HepG2 (cell line): Measurements from ENCODE around the gene SMIM22. TPM values are rescaled to one million over a fixed set of nuclear protein-coding genes. Genes with fewer than 3 reads are reported as not detected.
A peak's percentile ranks its signal among the peaks of the same experiment; 100 is the strongest.

Experiments used
- CBX1 ChIP-seq: IDR thresholded peaks from one replicate; pipeline ENCODE4 v1.6.1; 2016; ENCODE audit warnings: antibody characterized with exemption, low read depth
- CREM ChIP-seq, 2 experiments: sonication (generic) in 1 of 2; formaldehyde crosslinking in 1 of 2; IDR thresholded peaks; 2 replicates each; pipeline versions ENCODE4 v1.4.0 to v1.6.1; 2016 to 2020; ENCODE audit warnings: antibody characterized with exemption in 1 of 2, mild to moderate bottlenecking in 1 of 2, missing genetic modification reagents in 1 of 2
- DNMT1 ChIP-seq: sonication (generic); formaldehyde crosslinking; IDR thresholded peaks from 2 replicates; pipeline ENCODE4 v1.5.1; 2020; ENCODE audit warnings: mild to moderate bottlenecking, missing genetic modification reagents
- DR1 ChIP-seq: sonication (generic); formaldehyde crosslinking; IDR thresholded peaks from 2 replicates; pipeline ENCODE4 v1.8.0; 2021; ENCODE audit warnings: mild to moderate bottlenecking, missing genetic modification reagents, inconsistent platforms
- FOXP1 ChIP-seq, 2 experiments: fragments of 450-650 bp in 1 of 2; IDR thresholded peaks; 2 replicates each; pipeline ENCODE4 v1.6.1; 2017 to 2018; ENCODE audit warnings: antibody characterized with exemption in 1 of 2
- MAFK ChIP-seq, 2 experiments: IDR thresholded peaks in 1 of 2; conservative IDR thresholded peaks in 1 of 2; 2 replicates each; pipeline ENCODE4 v1.6.1; 2011; ENCODE audit warnings: improper control_type of control experiment in 2 of 2, low read length in 2 of 2
- MIER3 ChIP-seq: IDR thresholded peaks from 2 replicates; pipeline ENCODE4 v1.6.1; 2016; ENCODE audit warnings: missing compliant biosample characterization, borderline replicate concordance
- PPARG ChIP-seq: conservative IDR thresholded peaks from 2 replicates; pipeline ENCODE4 v1.6.1; 2016; ENCODE audit warnings: missing biosample characterization, missing genetic modification reagents
- SALL1 ChIP-seq: sonication (generic); formaldehyde crosslinking; IDR thresholded peaks from 2 replicates; pipeline ENCODE4 v1.8.0; 2022; ENCODE audit warnings: mild to moderate bottlenecking, missing genetic modification reagents
- SNAI1 ChIP-seq: sonication (generic); formaldehyde crosslinking; IDR thresholded peaks from 2 replicates; pipeline ENCODE4 v1.5.0; 2020; ENCODE audit warnings: mild to moderate bottlenecking, missing genetic modification reagents, borderline replicate concordance
- SNAPC2 ChIP-seq: sonication (generic); formaldehyde crosslinking; IDR thresholded peaks from 2 replicates; pipeline ENCODE4 v1.8.1; 2022; ENCODE audit warnings: mild to moderate bottlenecking, missing genetic modification reagents
- SRSF9 ChIP-seq: fragments of 200-400 bp; formaldehyde crosslinking; IDR thresholded peaks from 2 replicates; pipeline ENCODE4 v1.6.1; 2018; ENCODE audit warnings: borderline replicate concordance, mild to moderate bottlenecking, low read depth, low read length; ENCODE audit not compliant: insufficient read depth, poor library complexity, severe bottlenecking
- TBX3 ChIP-seq: fragments of 450-650 bp; IDR thresholded peaks from 2 replicates; pipeline ENCODE4 v1.6.1; 2017; ENCODE audit warnings: antibody characterized with exemption, mild to moderate bottlenecking, inconsistent platforms, borderline replicate concordance
- TOE1 ChIP-seq: sonication (generic); formaldehyde crosslinking; IDR thresholded peaks from 2 replicates; pipeline ENCODE4 v1.4.0; 2020; ENCODE audit warnings: mild to moderate bottlenecking, missing genetic modification reagents
- ZBED4 ChIP-seq: sonication (generic); formaldehyde crosslinking; IDR thresholded peaks from 2 replicates; pipeline ENCODE4 v1.4.0; 2020; ENCODE audit warnings: missing genetic modification reagents, borderline replicate concordance
- ZFY ChIP-seq: sonication (generic); formaldehyde crosslinking; IDR thresholded peaks from 2 replicates; pipeline ENCODE4 v1.4.0; 2020; ENCODE audit warnings: missing genetic modification reagents
- ZNF143 ChIP-seq: sonication (generic); formaldehyde crosslinking; IDR thresholded peaks from 2 replicates; pipeline ENCODE4 v1.4.0; 2020; ENCODE audit warnings: missing genetic modification reagents
- ZNF772 ChIP-seq: sonication (generic); formaldehyde crosslinking; IDR thresholded peaks from 2 replicates; pipeline ENCODE4 v1.5.0; 2020; ENCODE audit warnings: mild to moderate bottlenecking, missing genetic modification reagents
- ZNF816 ChIP-seq: sonication (generic); formaldehyde crosslinking; IDR thresholded peaks from 2 replicates; pipeline ENCODE4 v1.8.0; 2022; ENCODE audit warnings: missing genetic modification reagents, mild to moderate bottlenecking, borderline replicate concordance
- ZNF878 ChIP-seq: sonication (generic); formaldehyde crosslinking; IDR thresholded peaks from 2 replicates; pipeline ENCODE4 v1.8.1; 2023; ENCODE audit warnings: mild to moderate bottlenecking, missing genetic modification reagents, moderate library complexity
- polyA plus RNA-seq, 8 experiments: library from polyadenylated mRNA; depleted of rRNA in 3 of 8; stranded (reverse) in 7 of 8; unstranded in 1 of 8; fragments of >200 nt; fragmentation: Illumina TruSeq in 4 of 8; extraction: Trizol in 4 of 8; gene quantifications; 2 replicates each; pipeline versions ENCODE4 v1.2.1 to v1.2.3, GENCODE V29; 2011 to 2016; ENCODE audit warnings: low read depth in 4 of 8, missing spikeins in 1 of 8, mixed read lengths in 1 of 8; ENCODE audit not compliant: insufficient read depth in 1 of 8
- total RNA-seq, 5 experiments: library from RNA; depleted of rRNA; stranded (reverse); fragments of >200 nt; fragmentation: Illumina TruSeq; extraction: Trizol; gene quantifications; 2 replicates each; pipeline ENCODE4 v1.2.3, GENCODE V29; 2016; ENCODE audit warnings: low read depth in 1 of 5
- TF ChIP-seq, protein P1 (sequence below): sonication (generic); formaldehyde crosslinking; IDR thresholded peaks from 2 replicates; pipeline ENCODE4 v1.4.0; 2020; ENCODE audit warnings: missing genetic modification reagents, mild to moderate bottlenecking, borderline replicate concordance
- TF ChIP-seq, protein P2 (sequence below): IDR thresholded peaks from 2 replicates; pipeline ENCODE4 v1.6.1; 2016

Gene SMIM22
- total and polyA plus RNA-seq, 2 of the 13 experiments (the other 11 are each of a cell fraction or from before 2014, with no cell fraction given): not detected

DNA sequence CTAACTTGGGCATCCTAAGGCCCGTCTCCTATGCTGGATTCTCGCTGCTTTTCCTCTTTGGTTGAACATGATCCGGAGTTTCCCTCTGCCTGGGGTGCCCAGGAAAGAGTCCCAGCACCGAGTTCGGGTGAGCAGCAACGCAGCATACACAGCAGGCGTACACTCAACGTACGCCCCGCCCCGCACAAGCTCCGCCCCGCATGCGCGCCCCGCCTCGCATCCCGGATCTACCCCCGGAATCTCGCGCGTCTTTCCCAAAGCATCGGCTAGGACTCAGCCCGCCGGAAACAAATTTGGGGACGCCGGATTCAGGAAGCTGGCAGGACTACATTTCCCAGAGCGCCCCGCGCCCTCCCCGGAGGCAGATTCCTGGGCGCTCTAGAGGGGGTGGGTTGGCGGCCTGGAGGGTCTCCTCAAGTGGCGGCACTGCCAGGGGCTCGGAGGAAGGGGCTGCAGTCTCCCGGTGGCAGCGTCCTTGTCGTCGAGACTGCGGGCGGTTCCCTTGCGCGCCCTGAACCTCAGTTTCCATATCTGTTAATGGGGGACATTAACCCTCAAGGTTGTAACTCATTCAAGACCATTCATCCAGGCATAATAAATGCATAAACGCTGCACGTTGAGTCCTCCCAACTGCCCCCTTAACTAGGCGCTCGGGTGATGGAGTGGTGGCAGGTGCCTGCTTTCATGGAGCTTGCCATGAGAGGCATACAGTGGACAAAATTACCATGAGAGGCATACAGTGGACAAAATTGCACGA, 26.4 kb upstream of the SMIM22 start (continued):
- TF ChIP-seq ZBED4 (CRISPR knock-in tag) (no peak), MIER3 (CRISPR knock-in tag) (peak; percentile 47), SALL1 (peak; percentile 78), CREM (IDR thresholded peaks at IDR 0.05) (peak; percentile 86), CREM (CRISPR knock-in tag; IDR thresholded peaks at IDR 0.05) (no peak), DR1 (CRISPR knock-in tag) (peak; percentile 56; the same call in 1 of the 2 replicates), DNMT1 (CRISPR knock-in tag) (no peak), ZNF816 (no peak), ZNF772 (CRISPR knock-in tag) (peak; percentile 58; the same call in 1 of the 2 replicates), ZNF143 (CRISPR knock-in tag) (peak; percentile 96), PPARG (CRISPR knock-in tag) (no peak; the same call in 1 of the 2 replicates), TBX3 (no peak), ZNF878 (CRISPR knock-in tag) (no peak), ZFY (CRISPR knock-in tag) (peak; percentile 70), TOE1 (CRISPR knock-in tag) (no peak), SRSF9 (no peak), MAFK (conservative IDR thresholded peaks at IDR 0.05 in 1 of 2, IDR thresholded peaks at IDR 0.05 in 1 of 2; ENCODE audit: low read length in 2 of 2) (no peak), SNAI1 (CRISPR knock-in tag) (no peak), FOXP1 (IDR thresholded peaks at IDR 0.05) (no peak), FOXP1 (CRISPR knock-in tag; IDR thresholded peaks at IDR 0.05) (no peak), CBX1 (no peak), SNAPC2 (CRISPR knock-in tag) (no peak)
- TF ChIP-seq, protein P1, sequence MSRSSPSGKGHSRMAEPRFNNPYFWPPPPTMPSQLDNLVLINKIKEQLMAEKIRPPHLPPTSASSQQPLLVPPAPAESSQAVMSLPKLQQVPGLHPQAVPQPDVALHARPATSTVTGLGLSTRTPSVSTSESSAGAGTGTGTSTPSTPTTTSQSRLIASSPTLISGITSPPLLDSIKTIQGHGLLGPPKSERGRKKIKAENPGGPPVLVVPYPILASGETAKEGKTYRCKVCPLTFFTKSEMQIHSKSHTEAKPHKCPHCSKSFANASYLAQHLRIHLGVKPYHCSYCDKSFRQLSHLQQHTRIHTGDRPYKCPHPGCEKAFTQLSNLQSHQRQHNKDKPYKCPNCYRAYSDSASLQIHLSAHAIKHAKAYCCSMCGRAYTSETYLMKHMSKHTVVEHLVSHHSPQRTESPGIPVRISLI (CRISPR knock-in tag): peak; percentile 26; the same call in 1 of the 2 replicates
- TF ChIP-seq, protein P2, sequence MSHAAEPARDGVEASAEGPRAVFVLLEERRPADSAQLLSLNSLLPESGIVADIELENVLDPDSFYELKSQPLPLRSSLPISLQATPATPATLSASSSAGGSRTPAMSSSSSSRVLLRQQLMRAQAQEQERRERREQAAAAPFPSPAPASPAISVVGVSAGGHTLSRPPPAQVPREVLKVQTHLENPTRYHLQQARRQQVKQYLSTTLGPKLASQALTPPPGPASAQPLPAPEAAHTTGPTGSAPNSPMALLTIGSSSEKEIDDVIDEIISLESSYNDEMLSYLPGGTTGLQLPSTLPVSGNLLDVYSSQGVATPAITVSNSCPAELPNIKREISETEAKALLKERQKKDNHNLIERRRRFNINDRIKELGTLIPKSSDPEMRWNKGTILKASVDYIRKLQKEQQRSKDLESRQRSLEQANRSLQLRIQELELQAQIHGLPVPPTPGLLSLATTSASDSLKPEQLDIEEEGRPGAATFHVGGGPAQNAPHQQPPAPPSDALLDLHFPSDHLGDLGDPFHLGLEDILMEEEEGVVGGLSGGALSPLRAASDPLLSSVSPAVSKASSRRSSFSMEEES (CRISPR knock-in tag): peak; percentile 66
